GM21390 (cell line): Measurements from ENCODE around the gene LLGL2.

Source experiments
- ATAC-seq: cut with Tn5 transposase; IDR thresholded peaks from one replicate; pipeline ENCODE4 v1.9.1; 2021; ENCODE audit not compliant: unreplicated experiment

LLGL2 gene

DNA sequence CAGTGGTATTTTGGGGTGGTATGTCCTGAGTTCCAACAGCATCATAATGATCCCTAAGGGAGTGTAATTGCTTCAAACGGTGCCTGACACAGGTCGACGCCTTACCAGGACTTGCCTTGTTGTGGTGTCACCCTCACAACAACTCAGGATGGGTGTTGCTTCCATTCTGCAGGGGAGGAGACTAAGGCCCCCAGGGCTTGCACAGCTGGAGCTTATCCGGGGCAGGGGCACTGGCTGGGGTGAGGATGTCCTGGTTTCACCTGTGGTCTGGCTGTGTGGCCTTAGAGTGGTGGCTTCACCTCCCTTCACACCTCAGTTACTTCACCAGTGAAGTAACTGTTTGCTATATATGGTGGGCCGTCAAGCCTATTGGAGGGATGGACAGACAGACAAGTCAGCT, 23.3 kb downstream of the LLGL2 start:
- no peak for ATAC-seq

- ATAC-seq: no peak
Measured at GRCh38 chr17:75549246-75550138, 24.0 kb downstream of the LLGL2 start.

DNA sequence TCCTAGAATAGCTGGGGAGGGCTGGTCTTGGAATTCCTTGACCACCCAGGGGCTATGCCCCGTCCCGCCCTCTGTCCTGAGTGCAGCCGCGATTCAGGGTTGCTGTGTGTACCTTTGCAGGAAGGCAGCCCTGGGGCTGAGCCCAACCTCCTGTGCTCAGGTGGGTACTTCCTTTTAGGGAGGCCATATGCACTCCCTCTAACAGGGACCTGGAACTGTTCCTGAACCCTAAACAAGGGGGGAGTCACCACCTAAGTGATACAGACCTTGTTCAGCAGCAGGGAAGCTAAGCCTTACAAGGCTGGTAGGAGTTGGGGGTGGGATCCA, 24.6 kb downstream of the LLGL2 start:
- ATAC-seq: no peak

GRCh38 chr17:75551266-75551665, 25.8 kb downstream of the LLGL2 start:
- ATAC-seq: no peak

DNA sequence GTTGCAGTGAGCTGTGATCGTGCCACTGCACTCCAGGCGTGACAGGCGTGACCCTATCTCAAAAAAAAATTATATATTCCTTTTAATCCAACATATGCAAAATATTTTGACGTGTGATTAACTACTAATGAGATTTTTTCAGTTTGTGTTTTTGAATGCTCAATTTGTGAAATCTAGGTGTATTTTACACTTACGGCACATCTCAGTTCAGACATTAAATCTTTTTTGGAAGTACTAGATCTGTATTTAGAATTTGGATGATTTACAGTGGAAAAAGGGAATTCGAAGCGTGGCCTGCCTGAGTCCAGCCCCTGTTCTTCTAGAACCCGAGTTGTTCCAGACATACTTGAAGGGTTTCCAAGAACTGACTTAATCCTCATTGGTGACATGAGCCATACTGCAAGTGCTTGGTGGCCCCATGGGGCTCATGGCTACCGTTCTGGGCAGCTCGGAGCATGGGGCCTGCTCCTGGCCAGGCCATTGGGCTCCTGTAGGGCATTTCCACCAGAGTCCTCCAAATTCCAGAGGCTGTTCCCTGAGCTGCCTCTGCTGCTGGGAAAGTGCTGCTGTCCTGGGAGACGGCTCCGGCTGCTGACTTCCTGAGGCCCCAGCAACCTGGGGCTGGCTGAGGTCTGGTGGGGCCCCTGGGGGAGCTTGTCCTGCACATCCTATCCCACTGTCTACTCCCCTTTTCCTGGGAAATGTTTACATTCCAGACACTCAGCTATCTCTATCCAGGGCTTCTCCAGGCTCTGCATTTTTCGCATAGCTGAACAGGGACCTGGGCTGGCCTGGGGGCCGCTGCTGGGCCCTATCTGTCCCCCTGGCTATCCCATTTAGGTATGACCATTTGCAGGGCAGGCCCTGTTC, 27.2 kb downstream of the LLGL2 start:
- ATAC-seq: no peak

- no peak for ATAC-seq
Measured at GRCh38 chr17:75553295-75554110, 28.0 kb downstream of the LLGL2 start.

DNA sequence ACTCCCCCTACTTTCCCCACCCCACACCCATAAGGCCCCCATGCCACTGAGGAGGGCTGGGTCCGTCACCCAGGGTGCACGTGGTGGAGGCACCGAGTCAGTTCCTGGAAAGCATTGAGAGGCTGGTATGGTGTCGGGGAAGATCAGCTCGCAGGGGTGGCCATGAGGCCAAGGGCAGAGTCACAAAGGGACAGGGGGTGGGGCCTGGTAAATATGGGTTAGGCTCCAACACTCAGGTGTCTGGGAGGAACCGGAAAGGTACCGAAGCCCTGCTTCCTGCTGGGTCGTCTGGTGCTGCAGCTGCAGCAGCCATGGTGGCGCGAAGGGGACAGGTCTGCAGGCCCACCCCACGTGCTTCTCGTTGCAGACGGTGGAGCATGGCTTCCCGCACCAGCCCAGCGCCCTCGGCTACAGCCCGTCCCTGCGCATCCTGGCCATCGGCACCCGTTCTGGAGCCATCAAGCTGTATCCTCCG, 30.2 kb downstream of the LLGL2 start:
- no peak for ATAC-seq

DNA sequence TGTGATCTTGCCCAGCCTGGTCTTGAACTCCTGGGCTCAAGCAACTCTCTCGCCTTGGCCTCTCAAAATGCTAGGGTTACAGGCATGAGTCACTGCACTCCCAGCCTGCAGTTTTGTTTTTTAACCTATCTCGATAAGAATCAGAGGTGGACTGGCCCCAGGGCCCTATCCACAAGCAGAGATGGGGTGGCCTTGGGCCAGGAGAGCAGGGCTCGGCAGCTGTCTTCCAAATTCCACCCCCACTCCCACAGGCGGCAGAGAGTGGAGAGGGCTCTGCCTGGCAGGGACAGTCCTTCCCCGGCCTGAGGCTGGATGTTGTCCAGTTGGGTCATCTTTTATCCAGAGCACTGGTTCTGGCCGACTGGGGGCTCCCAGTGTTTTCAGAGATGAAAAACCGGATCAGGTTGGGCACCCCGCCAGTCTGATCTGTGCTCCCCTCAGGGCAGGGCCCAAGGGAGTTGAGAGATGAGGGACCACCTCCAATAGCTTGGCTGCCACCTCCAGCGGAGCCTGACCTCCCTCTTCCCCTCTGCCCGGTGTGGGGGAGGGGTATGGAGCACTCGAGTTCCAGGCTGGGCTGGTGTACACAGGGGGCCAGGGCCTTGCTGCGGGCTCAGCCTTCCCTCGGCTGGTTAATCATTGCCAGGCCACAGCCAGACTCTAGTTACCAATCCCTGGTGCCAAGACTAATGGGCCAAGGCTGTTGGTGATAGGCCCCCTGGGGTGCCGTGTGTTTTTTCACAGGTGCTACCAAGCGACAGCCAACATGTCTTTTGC, 31.8 kb downstream of the LLGL2 start:
- no peak for ATAC-seq

DNA sequence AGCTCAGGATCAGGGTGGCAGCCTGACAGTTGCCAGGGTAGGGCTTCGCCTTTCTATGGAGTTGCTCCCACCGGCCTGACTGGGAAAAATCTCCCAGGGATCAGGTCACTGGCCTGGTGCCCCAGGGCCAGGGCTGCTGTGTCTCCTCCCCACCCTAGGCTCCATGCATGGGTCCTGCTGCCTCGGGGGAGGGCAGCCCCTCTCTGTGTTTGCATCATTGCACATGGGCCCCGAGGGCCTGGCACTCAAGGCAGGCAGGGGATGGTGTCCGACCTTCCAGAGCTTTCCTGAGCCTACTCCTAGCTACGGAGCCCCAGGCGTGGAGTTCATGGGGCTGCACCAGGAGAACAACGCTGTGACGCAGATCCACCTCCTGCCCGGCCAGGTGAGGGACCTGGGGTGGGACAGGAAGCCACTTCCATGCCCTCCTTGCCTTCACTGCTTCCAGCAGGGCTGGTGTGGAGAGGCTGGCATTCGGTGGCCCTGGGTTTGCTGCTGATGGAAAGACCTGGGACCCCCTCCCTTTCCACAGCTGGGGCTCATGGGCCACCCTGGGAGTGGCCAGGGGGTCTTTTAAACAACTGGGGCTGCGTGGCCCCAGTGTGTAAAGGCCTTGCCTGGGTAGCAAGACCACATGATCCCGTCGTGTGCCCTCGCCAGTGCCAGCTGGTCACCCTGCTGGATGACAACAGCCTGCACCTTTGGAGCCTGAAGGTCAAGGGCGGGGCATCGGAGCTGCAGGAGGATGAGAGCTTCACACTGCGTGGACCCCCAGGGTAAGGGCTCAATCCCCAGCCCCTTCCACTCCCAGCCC, 32.6 kb downstream of the LLGL2 start:
- ATAC-seq: no peak

GRCh38 chr17:75558666-75559530, 33.4 kb downstream of the LLGL2 start:
- ATAC-seq: no peak

GRCh38 chr17:75559958-75560533, 34.5 kb downstream of the LLGL2 start:
- ATAC-seq: no peak

- no peak for ATAC-seq
Measured at GRCh38 chr17:75561927-75562603, 36.6 kb downstream of the LLGL2 start.

DNA sequence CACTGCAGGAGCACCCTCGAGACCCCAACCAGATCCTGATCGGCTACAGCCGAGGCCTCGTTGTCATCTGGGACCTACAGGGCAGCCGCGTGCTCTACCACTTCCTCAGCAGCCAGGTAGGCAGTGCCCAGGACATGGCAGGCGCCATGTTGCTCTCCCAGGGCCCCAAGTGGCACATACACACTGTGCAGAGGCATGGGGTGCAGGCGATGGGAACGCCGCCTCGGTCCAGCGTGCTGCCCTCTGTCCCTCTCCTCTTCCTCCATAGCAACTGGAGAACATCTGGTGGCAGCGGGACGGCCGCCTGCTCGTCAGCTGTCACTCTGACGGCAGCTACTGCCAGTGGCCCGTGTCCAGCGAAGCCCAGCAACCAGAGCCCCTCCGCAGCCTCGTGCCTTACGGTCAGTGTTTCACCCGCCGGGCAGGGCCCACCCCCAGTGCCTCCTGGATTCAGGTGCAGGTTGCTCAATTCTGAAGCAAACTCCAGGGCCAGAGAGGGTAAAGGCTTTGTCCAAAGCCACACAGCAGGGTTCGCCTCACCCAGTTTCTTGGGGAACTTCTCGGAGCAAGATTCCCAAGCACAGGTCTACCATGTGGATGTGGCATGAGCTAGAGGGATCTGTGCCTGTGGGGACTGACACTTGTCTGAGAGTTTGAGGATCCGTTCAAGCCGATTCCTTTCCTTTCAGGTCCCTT, 37.7 kb downstream of the LLGL2 start:
- ATAC-seq: no peak

DNA sequence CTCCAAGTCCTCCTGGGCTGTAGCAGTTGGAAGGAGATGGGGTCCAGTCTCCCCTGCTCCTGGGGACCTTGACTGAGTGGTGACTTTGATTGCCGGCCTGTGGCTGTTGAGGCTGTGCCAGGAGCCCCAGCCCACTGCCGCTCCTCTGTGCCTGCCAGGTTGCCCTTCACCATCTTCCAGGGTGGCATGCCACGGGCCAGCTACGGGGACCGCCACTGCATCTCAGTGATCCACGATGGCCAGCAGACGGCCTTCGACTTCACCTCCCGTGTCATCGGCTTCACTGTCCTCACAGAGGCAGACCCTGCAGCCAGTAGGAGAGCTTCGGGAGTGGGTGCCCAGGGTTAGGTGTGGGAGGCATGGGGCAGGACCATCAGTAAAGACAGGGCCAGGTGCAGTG, 38.7 kb downstream of the LLGL2 start:
- no peak for ATAC-seq

DNA sequence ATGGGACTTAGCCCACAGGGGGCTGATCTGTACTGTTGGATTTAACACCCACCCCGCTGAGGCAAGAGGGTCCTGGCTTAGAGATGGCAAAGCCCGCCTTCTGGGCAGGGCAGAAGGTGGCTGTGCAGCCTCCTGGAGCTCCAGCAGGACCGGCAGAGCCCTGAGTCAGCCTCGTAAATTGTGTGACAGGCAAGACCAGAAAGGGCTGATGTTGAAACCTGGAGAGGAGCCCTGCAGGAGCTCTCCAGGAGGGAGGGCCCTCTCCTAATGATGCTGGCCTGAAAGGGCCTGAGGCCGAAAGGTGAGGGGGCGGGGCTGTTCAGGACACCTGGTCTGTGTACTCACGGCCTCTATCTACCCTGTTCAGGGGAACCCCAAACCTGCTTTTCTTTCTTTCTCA, 39.6 kb downstream of the LLGL2 start:
- ATAC-seq: no peak

- no peak for ATAC-seq
Measured at GRCh38 chr17:75565618-75566017, 40.1 kb downstream of the LLGL2 start.

DNA sequence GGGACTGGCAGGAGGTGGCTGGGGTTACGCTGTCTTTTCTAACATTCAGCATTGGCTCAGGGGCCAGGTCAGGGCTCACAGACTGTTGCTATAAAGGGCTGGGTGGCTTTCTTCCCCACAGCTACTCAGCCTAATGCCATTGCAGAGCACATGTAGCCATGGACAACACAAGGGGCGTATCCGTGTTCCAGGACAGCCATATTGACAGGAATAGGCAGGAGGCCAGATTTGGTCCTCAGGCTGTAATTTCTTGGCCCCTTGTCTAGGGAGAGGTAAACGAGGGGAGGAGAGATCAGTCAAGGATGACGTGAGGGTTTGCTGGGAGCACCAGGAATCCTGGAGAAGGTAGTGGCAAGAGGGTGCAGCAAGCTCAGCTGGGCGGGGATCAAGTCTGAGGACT, 40.9 kb downstream of the LLGL2 start:
- no peak for ATAC-seq
